ENCODE results near the gene BRAP. TPM values are rescaled to one million over a fixed set of nuclear protein-coding genes. Genes with fewer than 3 reads are reported as not detected.
"Not testable (repeated sequence)": the region's sequence is repeated elsewhere in the genome, so short reads cannot be mapped to it uniquely, and the experiment has no call there.

BRAP gene
- total RNA-seq (2014; rRNA removed; shearing (Covaris generic); ENCODE audit: low replicate concordance): 14.6 and 17.6 TPM in 2 replicates

DNA sequence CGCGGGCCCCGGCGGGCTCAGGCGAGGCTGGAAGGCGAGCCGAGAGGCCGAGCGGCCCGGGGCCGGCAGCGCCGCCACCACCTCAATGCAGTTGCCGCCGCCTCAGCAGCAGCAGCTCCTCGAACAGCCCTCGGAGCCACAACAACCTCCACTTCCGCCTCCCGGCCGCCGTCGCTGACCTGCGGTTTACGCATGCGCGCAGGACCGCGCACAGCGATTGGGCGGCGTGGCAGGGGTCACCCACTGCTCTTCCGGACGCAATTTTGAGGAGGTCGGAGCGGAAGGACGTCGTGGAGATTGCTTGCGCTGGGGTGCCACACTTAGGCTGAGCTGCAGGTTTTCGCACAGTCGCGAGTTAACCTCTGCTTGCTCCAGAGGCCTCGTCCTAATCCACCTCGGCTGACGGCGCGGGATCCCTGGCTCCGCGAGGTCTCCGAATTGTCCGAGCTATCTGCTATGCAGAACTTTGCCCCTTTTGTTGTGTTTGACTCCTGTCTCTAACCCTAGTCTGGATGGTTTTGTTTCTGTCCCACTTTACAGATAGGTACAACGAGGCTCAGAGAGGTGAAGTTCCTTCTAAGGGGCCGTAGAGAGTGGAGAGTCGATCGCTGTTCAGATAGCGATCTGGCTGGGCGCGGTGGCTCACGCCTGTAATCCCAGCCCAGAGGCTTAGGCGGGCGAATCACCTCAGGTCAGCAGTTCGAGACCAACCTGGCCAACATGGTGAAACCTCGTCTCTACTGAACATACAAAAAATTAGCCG is at the start of gene BRAP, which contains the start of gene ACAD10:
Gene BRAP (minus strand): TSS at position 146 of the 763 bp plus-strand sequence. CDS start 164 bp downstream, outside the sequence.
Gene ACAD10 (plus strand): TSS at position 243 of the 763 bp plus-strand sequence. CDS start 6,657 bp downstream, outside the sequence.
- Histone ChIP-seq H3K27ac (ENCODE audit: low read length) (peak within 1 kb of the TSS; percentile 64), H3K79me2 (ENCODE audit: low read length) (peaks cover 56% of the 10 kb centered on the region), H3K4me2 (ENCODE audit: low read depth, low read length, poor library complexity, severe bottlenecking) (peak within 1 kb of the TSS; percentile 71), H3K9me3 (ENCODE audit: low read length) (no peaks in the 10 kb centered on the region), H3K9ac (ENCODE audit: low read length) (peak within 1 kb of the TSS; percentile 88), H2AFZ (ENCODE audit: low read length) (peak within 1 kb of the TSS; percentile 23), H3K9me2 (replicated peaks; ENCODE audit: insufficient read depth, low read length) (no peaks in the 10 kb centered on the region), H3K4me1 (ENCODE audit: low read length) (peaks cover 25% of the 10 kb centered on the region), H3K27me3 (ENCODE audit: low read length) (no peaks in the 10 kb centered on the region), H3K4me3 (ENCODE audit: low read length) (peak within 1 kb of the TSS; percentile 81), H4K20me1 (ENCODE audit: insufficient read depth, low read depth, low read length) (no peaks in the 10 kb centered on the region; the same call in 1 of the 2 replicates), H3K36me3 (ENCODE audit: insufficient read depth, low read length) (peaks cover 17% of the 10 kb centered on the region; the same call in 1 of the 2 replicates)
- DNase-seq: peak; percentile 98

DNA sequence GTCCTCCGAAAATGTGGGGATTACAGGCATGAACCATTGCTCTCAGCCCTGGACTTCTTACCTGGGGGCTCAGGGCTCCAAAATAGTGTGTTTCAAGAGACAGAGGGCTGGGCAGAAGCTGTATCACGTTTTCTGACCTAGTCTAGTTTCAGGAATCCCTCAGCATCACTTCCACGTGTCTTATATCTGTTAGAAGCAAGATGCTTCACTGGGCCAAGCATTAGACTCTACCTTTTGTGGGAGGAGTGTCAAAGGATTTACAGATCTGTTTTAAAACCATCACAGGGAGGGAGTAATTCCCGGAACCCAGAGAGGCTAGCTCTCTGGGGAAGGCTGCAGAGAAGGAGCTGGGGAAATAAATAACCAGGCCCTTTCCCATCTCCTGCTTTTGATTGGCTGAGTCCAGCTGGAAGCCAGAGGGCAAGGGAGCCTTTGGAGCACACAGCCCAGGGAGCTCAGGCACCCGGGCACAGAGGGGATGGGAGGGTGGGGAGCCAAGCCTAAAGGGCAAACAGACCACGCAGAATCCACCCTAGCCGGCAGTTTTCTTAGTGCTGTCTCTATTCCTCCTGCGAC is 47.7 kb upstream of the BRAP start:
- no peak overlapping the region for H3K4me2 ChIP-seq (ENCODE audit: low read depth, low read length, poor library complexity, severe bottlenecking)
- H3K9ac ChIP-seq (ENCODE audit: low read length): no peak overlapping the region
- H3K79me2 ChIP-seq (ENCODE audit: low read length): no peaks in the 10 kb centered on the region
- no peak overlapping the region for H2AFZ ChIP-seq (ENCODE audit: low read length)
- peaks cover 16% of the 10 kb centered on the region for H3K4me1 ChIP-seq (ENCODE audit: low read length)
- no peak overlapping the region for H3K27ac ChIP-seq (ENCODE audit: low read length)
- no peaks in the 10 kb centered on the region for H3K27me3 ChIP-seq (ENCODE audit: low read length)
- H3K9me3 ChIP-seq (ENCODE audit: low read length): no peaks in the 10 kb centered on the region
- H3K9me2 ChIP-seq (replicated peaks; ENCODE audit: insufficient read depth, low read length): no peaks in the 10 kb centered on the region
- no peak overlapping the region for H3K4me3 ChIP-seq (ENCODE audit: low read length)
- DNase-seq: no peak
- H4K20me1 ChIP-seq (ENCODE audit: insufficient read depth, low read depth, low read length): no peaks in the 10 kb centered on the region
- H3K36me3 ChIP-seq (ENCODE audit: insufficient read depth, low read length): no peaks in the 10 kb centered on the region

GRCh38 chr12:111732786-111733185 is 47.0 kb upstream of the BRAP start:
- H3K27ac ChIP-seq (ENCODE audit: low read length): no peak overlapping the region
- no peak overlapping the region for H2AFZ ChIP-seq (ENCODE audit: low read length)
- no peak overlapping the region for H3K4me2 ChIP-seq (ENCODE audit: low read depth, low read length, poor library complexity, severe bottlenecking)
- H3K27me3 ChIP-seq (ENCODE audit: low read length): no peaks in the 10 kb centered on the region
- no peak overlapping the region for H3K9ac ChIP-seq (ENCODE audit: low read length)
- H4K20me1 ChIP-seq (ENCODE audit: insufficient read depth, low read depth, low read length): no peaks in the 10 kb centered on the region
- no peaks in the 10 kb centered on the region for H3K9me2 ChIP-seq (replicated peaks; ENCODE audit: insufficient read depth, low read length)
- H3K4me1 ChIP-seq (ENCODE audit: low read length): peaks cover 16% of the 10 kb centered on the region
- DNase-seq: no peak
- H3K4me3 ChIP-seq (ENCODE audit: low read length): no peak overlapping the region
- H3K36me3 ChIP-seq (ENCODE audit: insufficient read depth, low read length): no peaks in the 10 kb centered on the region
- H3K9me3 ChIP-seq (ENCODE audit: low read length): no peaks in the 10 kb centered on the region
- H3K79me2 ChIP-seq (ENCODE audit: low read length): no peaks in the 10 kb centered on the region

- Histone ChIP-seq H3K9me3 (ENCODE audit: low read length) (no peaks in the 10 kb centered on the region), H3K4me3 (ENCODE audit: low read length) (no peak overlapping the region; the same call in 1 of the 2 replicates), H3K79me2 (ENCODE audit: low read length) (no peaks in the 10 kb centered on the region), H3K4me1 (ENCODE audit: low read length) (peaks cover 16% of the 10 kb centered on the region), H3K9ac (ENCODE audit: low read length) (peak overlapping the region; percentile 25; the same call in 1 of the 2 replicates), H3K4me2 (ENCODE audit: low read depth, low read length, poor library complexity, severe bottlenecking) (peak overlapping the region; percentile 53), H3K9me2 (replicated peaks; ENCODE audit: insufficient read depth, low read length) (no peaks in the 10 kb centered on the region), H3K27me3 (ENCODE audit: low read length) (no peaks in the 10 kb centered on the region), H2AFZ (ENCODE audit: low read length) (no peak overlapping the region; the same call in 1 of the 2 replicates), H4K20me1 (ENCODE audit: insufficient read depth, low read depth, low read length) (no peaks in the 10 kb centered on the region), H3K27ac (ENCODE audit: low read length) (peak overlapping the region; percentile 67), H3K36me3 (ENCODE audit: insufficient read depth, low read length) (no peaks in the 10 kb centered on the region)
- DNase-seq: peak; percentile 80
Observed at GRCh38 chr12:111730420-111730819, 44.7 kb upstream of the BRAP start.

DNA sequence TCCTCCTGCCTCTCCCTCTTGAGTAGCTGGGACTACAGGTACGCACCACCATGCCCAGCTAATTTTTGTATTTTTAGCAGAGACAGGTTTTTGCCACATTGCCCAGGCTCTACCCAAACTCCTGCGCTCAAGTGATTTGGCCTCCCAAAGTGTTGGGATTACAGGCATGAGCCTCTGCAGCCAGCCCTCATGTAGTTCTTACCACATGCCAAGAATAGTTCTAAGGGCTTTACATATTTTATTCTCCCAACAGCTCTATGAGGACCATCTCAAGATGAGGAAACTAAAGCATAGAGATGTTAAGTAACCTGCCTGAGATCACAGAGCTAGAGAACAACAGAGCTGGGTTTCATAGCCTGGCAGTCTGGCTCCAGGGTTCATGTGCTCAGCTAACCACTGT is 43.0 kb upstream of the BRAP start:
- H3K36me3 ChIP-seq (ENCODE audit: insufficient read depth, low read length): no peaks in the 10 kb centered on the region
- H3K4me3 ChIP-seq (ENCODE audit: low read length): no peak overlapping the region
- H3K79me2 ChIP-seq (ENCODE audit: low read length): no peaks in the 10 kb centered on the region
- no peaks in the 10 kb centered on the region for H4K20me1 ChIP-seq (ENCODE audit: insufficient read depth, low read depth, low read length)
- no peak overlapping the region for H3K9ac ChIP-seq (ENCODE audit: low read length)
- no peak overlapping the region for H3K4me2 ChIP-seq (ENCODE audit: low read depth, low read length, poor library complexity, severe bottlenecking)
- H3K27ac ChIP-seq (ENCODE audit: low read length): no peak overlapping the region
- no peaks in the 10 kb centered on the region for H3K9me2 ChIP-seq (replicated peaks; ENCODE audit: insufficient read depth, low read length)
- H3K9me3 ChIP-seq (ENCODE audit: low read length): no peaks in the 10 kb centered on the region
- H3K27me3 ChIP-seq (ENCODE audit: low read length): no peaks in the 10 kb centered on the region
- H3K4me1 ChIP-seq (ENCODE audit: low read length): peaks cover 16% of the 10 kb centered on the region
- H2AFZ ChIP-seq (ENCODE audit: low read length): no peak overlapping the region
- no peak for DNase-seq

- not testable (repeated sequence) for H3K79me2 ChIP-seq (ENCODE audit: low read length); H3K4me2 ChIP-seq (ENCODE audit: low read depth, low read length, poor library complexity, severe bottlenecking); H4K20me1 ChIP-seq (ENCODE audit: insufficient read depth, low read depth, low read length); H3K27ac ChIP-seq (ENCODE audit: low read length); H3K9ac ChIP-seq (ENCODE audit: low read length); H3K4me1 ChIP-seq (ENCODE audit: low read length); H3K9me2 ChIP-seq (replicated peaks; ENCODE audit: insufficient read depth, low read length); H3K27me3 ChIP-seq (ENCODE audit: low read length); DNase-seq; H3K4me3 ChIP-seq (ENCODE audit: low read length); H3K36me3 ChIP-seq (ENCODE audit: insufficient read depth, low read length); H3K9me3 ChIP-seq (ENCODE audit: low read length); H2AFZ ChIP-seq (ENCODE audit: low read length)
Observed at GRCh38 chr12:111723646-111724360, 38.0 kb upstream of the BRAP start.

- no peaks in the 10 kb centered on the region for H3K9me2 ChIP-seq (replicated peaks; ENCODE audit: insufficient read depth, low read length)
- H3K9me3 ChIP-seq (ENCODE audit: low read length): no peaks in the 10 kb centered on the region
- H3K9ac ChIP-seq (ENCODE audit: low read length): no peak overlapping the region
- no peak overlapping the region for H2AFZ ChIP-seq (ENCODE audit: low read length)
- peak; percentile 24 for DNase-seq
- no peak overlapping the region for H3K4me2 ChIP-seq (ENCODE audit: low read depth, low read length, poor library complexity, severe bottlenecking)
- no peak overlapping the region for H3K27ac ChIP-seq (ENCODE audit: low read length)
- H3K4me3 ChIP-seq (ENCODE audit: low read length): no peak overlapping the region
- no peaks in the 10 kb centered on the region for H4K20me1 ChIP-seq (ENCODE audit: insufficient read depth, low read depth, low read length)
- peaks cover 7% of the 10 kb centered on the region; the same call in 1 of the 2 replicates for H3K36me3 ChIP-seq (ENCODE audit: insufficient read depth, low read length)
- no peaks in the 10 kb centered on the region for H3K79me2 ChIP-seq (ENCODE audit: low read length)
- no peaks in the 10 kb centered on the region for H3K4me1 ChIP-seq (ENCODE audit: low read length)
- no peaks in the 10 kb centered on the region for H3K27me3 ChIP-seq (ENCODE audit: low read length)
Observed at GRCh38 chr12:111720457-111720856, 34.7 kb upstream of the BRAP start.

DNA sequence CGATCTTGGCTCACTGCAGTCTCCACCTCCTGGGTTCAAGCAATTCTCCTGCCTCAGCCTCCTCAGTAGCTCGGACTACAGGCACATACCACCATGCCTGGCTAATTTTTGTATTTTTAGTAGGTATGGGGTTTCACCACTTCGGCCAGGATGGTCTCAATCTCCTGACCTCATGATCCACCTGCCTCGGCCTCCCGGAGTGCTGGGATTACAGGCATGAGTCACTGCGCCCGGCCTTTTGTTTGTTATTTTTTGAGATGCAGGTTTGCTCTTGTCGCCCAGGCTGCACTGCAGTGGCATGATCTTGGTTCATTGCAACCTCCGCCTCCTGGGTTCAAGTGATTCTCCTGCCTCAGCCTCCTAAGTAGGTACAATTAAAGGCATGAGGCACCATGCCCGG is 33.6 kb upstream of the BRAP start:
- DNase-seq; H3K27me3 ChIP-seq (ENCODE audit: low read length); H2AFZ ChIP-seq (ENCODE audit: low read length); H3K4me3 ChIP-seq (ENCODE audit: low read length); H3K9me3 ChIP-seq (ENCODE audit: low read length); H3K27ac ChIP-seq (ENCODE audit: low read length); H3K9ac ChIP-seq (ENCODE audit: low read length); H4K20me1 ChIP-seq (ENCODE audit: insufficient read depth, low read depth, low read length); H3K36me3 ChIP-seq (ENCODE audit: insufficient read depth, low read length); H3K9me2 ChIP-seq (replicated peaks; ENCODE audit: insufficient read depth, low read length); H3K4me2 ChIP-seq (ENCODE audit: low read depth, low read length, poor library complexity, severe bottlenecking); H3K4me1 ChIP-seq (ENCODE audit: low read length); H3K79me2 ChIP-seq (ENCODE audit: low read length): not testable (repeated sequence)

Measured in Karpas-422 (cell line).